Measurements from ENCODE around the gene TEFM.

GRCh38 chr17:30947796-30948195 is 41.8 kb upstream of the TEFM start:
- TF ChIP-seq CTCF (IDR thresholded peaks at IDR 0.05): no peak
- no peak for TF ChIP-seq POLR2AphosphoS5 (IDR thresholded peaks at IDR 0.05)
- no peak for TF ChIP-seq POLR2A (IDR thresholded peaks at IDR 0.05)
